Kidney (tissue), 14 donors: ENCODE measurements around the gene CHD5. TPM values are rescaled to one million over a fixed set of nuclear protein-coding genes. Genes with fewer than 3 reads are reported as not detected.
A peak's percentile ranks its signal among the peaks of the same experiment; 100 is the strongest.

Experiments used
- DNase-seq, 5 donors: peaks; one replicate each; pipeline ENCODE4 v3.0.0-alpha.2; 2013 to 2020
- FAIRE-seq: peaks from 2 replicates; lab custom pipeline; 2012; peaks lifted over from hg19 to GRCh38; lab: Jason Lieb, UNC
- H3K27ac ChIP-seq, 2 donors: one replicate each; pipeline ENCODE4 v1.7.0; 2013; ENCODE audit warnings: low read depth in 2 of 2, low read length in 2 of 2, inconsistent platforms in 1 of 2
- H3K27me3 ChIP-seq: one replicate; pipeline ENCODE4 v1.7.1; 2013; ENCODE audit warnings: low read length, inconsistent platforms; ENCODE audit not compliant: control insufficient read depth, insufficient read depth
- H3K36me3 ChIP-seq, 3 donors: one replicate each; pipeline versions ENCODE4 v1.7.0 to v1.7.1; 2013; ENCODE audit warnings: low read length in 3 of 3, control low read depth in 1 of 3, inconsistent platforms in 1 of 3; ENCODE audit not compliant: insufficient read depth in 3 of 3, control insufficient read depth in 2 of 3
- H3K4me1 ChIP-seq, 3 donors: one replicate each; pipeline versions ENCODE4 v1.7.0 to v1.7.1; 2013; ENCODE audit warnings: low read length in 3 of 3, inconsistent platforms in 1 of 3, low read depth in 1 of 3; ENCODE audit not compliant: control insufficient read depth in 2 of 3, insufficient read depth in 2 of 3
- H3K4me3 ChIP-seq, 3 donors: one replicate each; pipeline versions ENCODE4 v1.7.0 to v1.8.1; 2013; ENCODE audit warnings: low read length in 3 of 3, control low read depth in 1 of 3, inconsistent platforms in 1 of 3
- H3K9ac ChIP-seq, 3 donors: one replicate each; pipeline versions ENCODE4 v1.7.0 to v1.7.1; 2013; ENCODE audit warnings: low read length in 3 of 3, control low read depth in 1 of 3, inconsistent platforms in 1 of 3
- H3K9me3 ChIP-seq, 3 donors: one replicate each; pipeline versions ENCODE4 v1.7.0 to v1.7.1; 2013; ENCODE audit warnings: low read length in 3 of 3, control low read depth in 1 of 3, inconsistent platforms in 1 of 3; ENCODE audit not compliant: control insufficient read depth in 2 of 3, insufficient read depth in 1 of 3
- intact Hi-C: fragments of 100-400 bp; cut with DNase I; formaldehyde crosslinking; loops from one replicate; pipeline ENCODE4 v1.11.1; 2022
- polyA plus RNA-seq: library from polyadenylated mRNA; stranded (reverse); fragments of 350-450 nt; fragmentation: Illumina TruSeq; extraction: RNeasy Lipid Tissue Mini Kit (QIAGEN cat#74804); gene quantifications from one replicate; pipeline ENCODE4 v1.2.3, GENCODE V29; 2014; ENCODE audit warnings: low read depth, low replicate concordance; ENCODE audit not compliant: insufficient read depth
- total RNA-seq: library from RNA; stranded (reverse); fragmentation: NEBNext Ultra II Directional; extraction: Animal tissue kit (Norgen Biotek cat#: 25700); gene quantifications from one replicate; pipeline ENCODE4 v1.2.1, GENCODE V29; 2021
- TF ChIP-seq, protein P1 (sequence below): IDR thresholded peaks from 3 replicates; pipeline ENCODE4 v1.5.1; 2012; ENCODE audit warnings: mild to moderate bottlenecking, moderate library complexity, borderline replicate concordance; ENCODE audit not compliant: insufficient read depth; ENCODE audit errors: extremely low read depth
- donor health status: control.
- donor health status: control.
- donor health status: control.
- donor health status: control.
- donor health status: control.
- donor health status: DM: yes; HTN: yes; CAD: no.
- donor health status: Normal renal cell carcinoma (clear cell type).

Gene CHD5
- total and polyA plus RNA-seq, 2 donors from 2014 or later, result 0.54 to 0.85 TPM

GRCh38 chr1:6211731-6212130, 31.6 kb upstream of the CHD5 start:
- no peak overlapping the region for H3K9ac ChIP-seq
- TF ChIP-seq, protein P1, sequence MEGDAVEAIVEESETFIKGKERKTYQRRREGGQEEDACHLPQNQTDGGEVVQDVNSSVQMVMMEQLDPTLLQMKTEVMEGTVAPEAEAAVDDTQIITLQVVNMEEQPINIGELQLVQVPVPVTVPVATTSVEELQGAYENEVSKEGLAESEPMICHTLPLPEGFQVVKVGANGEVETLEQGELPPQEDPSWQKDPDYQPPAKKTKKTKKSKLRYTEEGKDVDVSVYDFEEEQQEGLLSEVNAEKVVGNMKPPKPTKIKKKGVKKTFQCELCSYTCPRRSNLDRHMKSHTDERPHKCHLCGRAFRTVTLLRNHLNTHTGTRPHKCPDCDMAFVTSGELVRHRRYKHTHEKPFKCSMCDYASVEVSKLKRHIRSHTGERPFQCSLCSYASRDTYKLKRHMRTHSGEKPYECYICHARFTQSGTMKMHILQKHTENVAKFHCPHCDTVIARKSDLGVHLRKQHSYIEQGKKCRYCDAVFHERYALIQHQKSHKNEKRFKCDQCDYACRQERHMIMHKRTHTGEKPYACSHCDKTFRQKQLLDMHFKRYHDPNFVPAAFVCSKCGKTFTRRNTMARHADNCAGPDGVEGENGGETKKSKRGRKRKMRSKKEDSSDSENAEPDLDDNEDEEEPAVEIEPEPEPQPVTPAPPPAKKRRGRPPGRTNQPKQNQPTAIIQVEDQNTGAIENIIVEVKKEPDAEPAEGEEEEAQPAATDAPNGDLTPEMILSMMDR, result no peak
- no peak overlapping the region for H3K4me3 ChIP-seq
- H3K4me1 ChIP-seq, result peaks cover 0 to 3% (median 0%) of the 10 kb centered on the region in 3 donors
- H3K36me3 ChIP-seq, result peaks cover 0 to 2% (median 0%) of the 10 kb centered on the region in 3 donors
- FAIRE-seq (no peak), DNase-seq (no peak)
- H3K27ac ChIP-seq, result no peak overlapping the region
- no peaks in the 10 kb centered on the region for H3K9me3 ChIP-seq
- no peaks in the 10 kb centered on the region for H3K27me3 ChIP-seq
- intact Hi-C loops, result no loop called here

GRCh38 chr1:6210591-6211355, 30.7 kb upstream of the CHD5 start:
- FAIRE-seq, result no peak
- Histone ChIP-seq H3K27ac (no peak overlapping the region), H3K4me3 (no peak overlapping the region), H3K9me3 (no peaks in the 10 kb centered on the region), H3K9ac (no peak overlapping the region), H3K27me3 (no peaks in the 10 kb centered on the region), H3K4me1 (peaks cover 0 to 3% (median 0%) of the 10 kb centered on the region in 3 donors), H3K36me3 (no peaks in the 10 kb centered on the region)
- intact Hi-C loops, result no loop called here
- peak in 2 of 5 donors; percentile 59 to 68 for DNase-seq
- TF ChIP-seq, protein P1, result no peak

- TF ChIP-seq, protein P1, result no peak
- H3K4me3 ChIP-seq, result no peak overlapping the region
- no peaks in the 10 kb centered on the region for H3K36me3 ChIP-seq
- H3K4me1 ChIP-seq, result peaks cover 0 to 5% (median 0%) of the 10 kb centered on the region in 3 donors
- H3K9ac ChIP-seq, result no peak overlapping the region
- no peaks in the 10 kb centered on the region for H3K27me3 ChIP-seq
- intact Hi-C loops, result no loop called here
- DNase-seq (peak in 2 of 5 donors; percentile 66 to 70), FAIRE-seq (no peak)
- H3K9me3 ChIP-seq, result no peaks in the 10 kb centered on the region
- H3K27ac ChIP-seq, result no peak overlapping the region
Observed at GRCh38 chr1:6209661-6210580, 29.8 kb upstream of the CHD5 start.
